ENCODE data around the gene ACTA2. TPM values are rescaled to one million over a fixed set of nuclear protein-coding genes. Genes with fewer than 3 reads are reported as not detected.

ACTA2 gene
- total RNA-seq, 1 experiment from 2014 or later, result not detected

DNA sequence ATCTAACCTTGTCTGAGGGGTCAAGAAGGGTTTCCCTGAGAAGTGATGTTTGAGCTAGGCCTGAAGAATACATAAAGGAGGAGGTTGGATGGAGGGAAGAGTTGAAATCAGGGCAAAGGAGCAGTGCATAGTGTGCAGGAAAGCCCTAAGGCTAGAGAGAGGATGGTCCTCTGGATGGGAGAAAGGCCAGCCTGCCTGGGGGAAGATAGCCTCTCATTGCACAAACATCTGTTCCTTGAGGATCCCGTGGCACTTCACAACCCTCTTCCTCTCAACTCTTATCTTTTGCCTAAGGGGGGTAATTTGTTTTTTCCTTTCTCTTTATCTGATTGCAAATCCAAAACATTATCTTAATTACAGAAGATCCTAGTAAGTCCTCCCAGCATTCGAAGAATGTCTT, 36.8 kb downstream of the ACTA2 start:
- ChIA-PET CTCF (no interaction called here), POLR2A (no interaction called here)
- Mint-ChIP-seq H3K36me3 (ENCODE audit: insufficient read depth, unreplicated experiment) (no peaks in the 10 kb centered on the region), H3K27ac (ENCODE audit: unreplicated experiment) (no peak overlapping the region), H3K27me3 (ENCODE audit: insufficient read depth, unreplicated experiment) (no peaks in the 10 kb centered on the region), H3K9me3 (ENCODE audit: unreplicated experiment) (no peaks in the 10 kb centered on the region), H3K4me3 (ENCODE audit: unreplicated experiment) (no peak overlapping the region), H3K4me1 (ENCODE audit: low read depth, unreplicated experiment) (no peaks in the 10 kb centered on the region)
- H3K9me3 ChIP-seq, result no peaks in the 10 kb centered on the region
- H3K4me3 ChIP-seq (ENCODE audit: low read depth, low read length), result no peak overlapping the region
- TF ChIP-seq, protein P1, sequence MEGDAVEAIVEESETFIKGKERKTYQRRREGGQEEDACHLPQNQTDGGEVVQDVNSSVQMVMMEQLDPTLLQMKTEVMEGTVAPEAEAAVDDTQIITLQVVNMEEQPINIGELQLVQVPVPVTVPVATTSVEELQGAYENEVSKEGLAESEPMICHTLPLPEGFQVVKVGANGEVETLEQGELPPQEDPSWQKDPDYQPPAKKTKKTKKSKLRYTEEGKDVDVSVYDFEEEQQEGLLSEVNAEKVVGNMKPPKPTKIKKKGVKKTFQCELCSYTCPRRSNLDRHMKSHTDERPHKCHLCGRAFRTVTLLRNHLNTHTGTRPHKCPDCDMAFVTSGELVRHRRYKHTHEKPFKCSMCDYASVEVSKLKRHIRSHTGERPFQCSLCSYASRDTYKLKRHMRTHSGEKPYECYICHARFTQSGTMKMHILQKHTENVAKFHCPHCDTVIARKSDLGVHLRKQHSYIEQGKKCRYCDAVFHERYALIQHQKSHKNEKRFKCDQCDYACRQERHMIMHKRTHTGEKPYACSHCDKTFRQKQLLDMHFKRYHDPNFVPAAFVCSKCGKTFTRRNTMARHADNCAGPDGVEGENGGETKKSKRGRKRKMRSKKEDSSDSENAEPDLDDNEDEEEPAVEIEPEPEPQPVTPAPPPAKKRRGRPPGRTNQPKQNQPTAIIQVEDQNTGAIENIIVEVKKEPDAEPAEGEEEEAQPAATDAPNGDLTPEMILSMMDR (IDR thresholded peaks at IDR 0.05; ENCODE audit: insufficient read depth in 1 of 2, low read depth in 1 of 2, low read length in 1 of 2, severe bottlenecking in 1 of 2, unreplicated experiment in 1 of 2), result no peak
- DNase-seq, result peak in 1 of 2 experiments; percentile 46
- BruUV-seq (replicated peaks), result no TSS peak
- H3K36me3 ChIP-seq (ENCODE audit: control insufficient read depth, insufficient read depth, low read length), result no peaks in the 10 kb centered on the region
- H3K4me1 ChIP-seq, result 0 out of 2 replicates have a peak, but pooled peaks cover 4% of the 10 kb centered on the region
- intact Hi-C loops (cut with micrococcal nuclease; ENCODE audit: unreplicated experiment), result no loop called here
- H3K27me3 ChIP-seq (replicated peaks; ENCODE audit: control insufficient read depth, insufficient read depth, low read length), result no peaks in the 10 kb centered on the region

DNA sequence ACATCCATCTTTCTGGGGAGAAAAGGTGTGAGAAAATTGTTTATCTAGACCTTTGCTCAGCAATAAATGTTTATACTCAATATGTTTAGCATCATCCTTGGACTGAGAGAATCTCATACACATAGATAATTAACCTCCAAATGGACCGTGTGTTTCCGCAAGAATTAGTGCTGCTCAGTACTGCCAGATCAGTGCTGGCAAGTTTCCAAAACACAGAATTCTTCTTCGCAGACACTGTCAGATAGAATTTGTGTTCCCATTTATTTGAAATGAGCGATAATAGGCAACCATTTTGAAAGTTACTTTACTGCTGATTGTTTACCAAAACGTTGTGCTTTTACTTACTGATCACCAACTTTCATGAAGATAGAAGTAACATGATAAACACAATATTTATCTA, 38.8 kb downstream of the ACTA2 start:
- Mint-ChIP-seq H3K4me3 (ENCODE audit: unreplicated experiment) (no peak overlapping the region), H3K9me3 (ENCODE audit: unreplicated experiment) (no peaks in the 10 kb centered on the region), H3K4me1 (ENCODE audit: low read depth, unreplicated experiment) (no peaks in the 10 kb centered on the region), H3K27ac (ENCODE audit: unreplicated experiment) (no peak overlapping the region), H3K36me3 (ENCODE audit: insufficient read depth, unreplicated experiment) (no peaks in the 10 kb centered on the region), H3K27me3 (ENCODE audit: insufficient read depth, unreplicated experiment) (no peaks in the 10 kb centered on the region)
- H3K36me3 ChIP-seq (ENCODE audit: control insufficient read depth, insufficient read depth, low read length), result no peaks in the 10 kb centered on the region
- ChIA-PET POLR2A (no interaction called here), CTCF (no interaction called here)
- BruUV-seq (replicated peaks), result no TSS peak
- 0 out of 2 replicates have a peak, but pooled peaks cover 4% of the 10 kb centered on the region for H3K4me1 ChIP-seq
- H3K4me3 ChIP-seq (ENCODE audit: low read depth, low read length), result no peak overlapping the region
- intact Hi-C loops (cut with micrococcal nuclease; ENCODE audit: unreplicated experiment), result no loop called here
- TF ChIP-seq, protein P1 (IDR thresholded peaks at IDR 0.05; ENCODE audit: insufficient read depth in 1 of 2, low read depth in 1 of 2, low read length in 1 of 2, severe bottlenecking in 1 of 2, unreplicated experiment in 1 of 2), result no peak
- H3K9me3 ChIP-seq, result no peaks in the 10 kb centered on the region
- no peak for DNase-seq
- H3K27me3 ChIP-seq (replicated peaks; ENCODE audit: control insufficient read depth, insufficient read depth, low read length), result no peaks in the 10 kb centered on the region

DNA sequence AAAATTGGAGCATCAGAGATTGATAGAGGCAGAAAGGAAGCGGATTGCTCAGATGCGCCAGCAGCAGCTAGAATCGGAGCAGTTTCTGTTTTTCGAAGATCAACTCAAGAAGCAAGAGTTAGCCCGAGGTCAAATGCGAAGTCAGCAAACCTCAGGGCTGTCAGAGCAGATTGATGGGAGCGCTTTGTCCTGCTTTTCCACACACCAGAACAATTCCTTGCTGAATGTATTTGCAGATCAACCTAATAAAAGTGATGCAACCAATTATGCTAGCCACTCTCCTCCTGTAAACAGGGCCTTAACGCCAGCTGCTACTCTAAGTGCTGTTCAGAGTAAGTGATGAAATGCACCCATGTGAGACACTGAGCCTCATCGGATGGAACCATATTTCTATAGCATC, 39.4 kb downstream of the ACTA2 start:
- Mint-ChIP-seq H3K27ac (ENCODE audit: unreplicated experiment) (no peak overlapping the region), H3K9me3 (ENCODE audit: unreplicated experiment) (no peaks in the 10 kb centered on the region), H3K27me3 (ENCODE audit: insufficient read depth, unreplicated experiment) (no peaks in the 10 kb centered on the region), H3K4me3 (ENCODE audit: unreplicated experiment) (no peak overlapping the region), H3K36me3 (ENCODE audit: insufficient read depth, unreplicated experiment) (no peaks in the 10 kb centered on the region), H3K4me1 (ENCODE audit: low read depth, unreplicated experiment) (no peaks in the 10 kb centered on the region)
- intact Hi-C loops (cut with micrococcal nuclease; ENCODE audit: unreplicated experiment), result no loop called here
- Histone ChIP-seq H3K27me3 (replicated peaks; ENCODE audit: control insufficient read depth, insufficient read depth, low read length) (no peaks in the 10 kb centered on the region), H3K36me3 (ENCODE audit: control insufficient read depth, insufficient read depth, low read length) (no peaks in the 10 kb centered on the region), H3K9me3 (no peaks in the 10 kb centered on the region), H3K4me1 (0 out of 2 replicates have a peak, but pooled peaks cover 9% of the 10 kb centered on the region), H3K4me3 (ENCODE audit: low read depth, low read length) (no peak overlapping the region)
- CTCF ChIA-PET, result no interaction called here
- DNase-seq, result no peak
- no TSS peak for BruUV-seq (replicated peaks)
- TF ChIP-seq, protein P1 (IDR thresholded peaks at IDR 0.05; ENCODE audit: insufficient read depth in 1 of 2, low read depth in 1 of 2, low read length in 1 of 2, severe bottlenecking in 1 of 2, unreplicated experiment in 1 of 2), result no peak
- POLR2A ChIA-PET, result no interaction called here
